ENCODE measurements around the gene ZNF133.

The ZNF133 gene

GRCh38 chr20:18314786-18315406 lies 26.6 kb downstream of the ZNF133 start:
- no peaks in the 10 kb centered on the region for H3K9me3 ChIP-seq
- intact Hi-C loops (cut with DNase I; ENCODE audit: low total_unique reads) = loop anchor here (10.0 kb wide), 1 partner anchor 60 kb away; no protein-coding TSS in a partner anchor
- no peak overlapping the region for H3K4me3 ChIP-seq
- no peak for DNase-seq
- no peak for TF ChIP-seq CTCF (IDR thresholded peaks at IDR 0.05)
- no peak overlapping the region for H3K27ac ChIP-seq
- H3K36me3 ChIP-seq = peaks cover 41 to 49% (median 44%) of the 10 kb centered on the region in 3 donors
- H3K4me1 ChIP-seq = no peaks in the 10 kb centered on the region
- H3K27me3 ChIP-seq = no peaks in the 10 kb centered on the region

- Histone ChIP-seq H3K27me3 (no peaks in the 10 kb centered on the region), H3K27ac (no peak overlapping the region), H3K4me3 (no peak overlapping the region), H3K9me3 (no peaks in the 10 kb centered on the region), H3K4me1 (no peaks in the 10 kb centered on the region), H3K36me3 (peaks cover 41 to 45% (median 44%) of the 10 kb centered on the region in 3 donors)
- TF ChIP-seq CTCF (IDR thresholded peaks at IDR 0.05) = no peak
- intact Hi-C loops (cut with DNase I; ENCODE audit: low total_unique reads) = loop anchor here (10.0 kb wide), 1 partner anchor 61 kb away; no protein-coding TSS in a partner anchor
- no peak for DNase-seq
These were observed 27.8 kb downstream of the ZNF133 start for GRCh38 chr20:18316166-18316565.

GRCh38 chr20:18321316-18321715 lies 33.0 kb downstream of the ZNF133 start:
- TF ChIP-seq CTCF (IDR thresholded peaks at IDR 0.05) = no peak
- no peaks in the 10 kb centered on the region for H3K4me1 ChIP-seq
- H3K27me3 ChIP-seq = no peaks in the 10 kb centered on the region
- H3K36me3 ChIP-seq = peaks cover 12 to 16% (median 16%) of the 10 kb centered on the region in 3 donors
- no peak overlapping the region for H3K4me3 ChIP-seq
- no peaks in the 10 kb centered on the region for H3K9me3 ChIP-seq
- DNase-seq = no peak
- intact Hi-C loops (cut with DNase I; ENCODE audit: low total_unique reads) = no loop called here
- H3K27ac ChIP-seq = no peak overlapping the region

GRCh38 chr20:18321976-18322950 lies 33.9 kb downstream of the ZNF133 start:
- no peaks in the 10 kb centered on the region for H3K9me3 ChIP-seq
- no peak for TF ChIP-seq CTCF (IDR thresholded peaks at IDR 0.05)
- intact Hi-C loops (cut with DNase I; ENCODE audit: low total_unique reads) = no loop called here
- no peaks in the 10 kb centered on the region for H3K27me3 ChIP-seq
- no peak for DNase-seq
- peaks cover 3 to 7% (median 6%) of the 10 kb centered on the region in 3 donors for H3K36me3 ChIP-seq
- H3K27ac ChIP-seq = no peak overlapping the region
- H3K4me1 ChIP-seq = no peaks in the 10 kb centered on the region
- no peak overlapping the region for H3K4me3 ChIP-seq

- Histone ChIP-seq H3K27ac (no peak overlapping the region), H3K4me1 (no peaks in the 10 kb centered on the region), H3K27me3 (no peaks in the 10 kb centered on the region), H3K4me3 (no peak overlapping the region), H3K9me3 (peaks cover 0 to 5% (median 0%) of the 10 kb centered on the region in 3 donors), H3K36me3 (no peaks in the 10 kb centered on the region)
- no peak for TF ChIP-seq CTCF (IDR thresholded peaks at IDR 0.05)
- intact Hi-C loops (cut with DNase I; ENCODE audit: low total_unique reads) = no loop called here
- no peak for DNase-seq
These were observed 35.4 kb downstream of the ZNF133 start for GRCh38 chr20:18323705-18324104.

All from tibial artery (tissue), 4 donors.